Hematopoietic multipotent progenitor cell treated with erythropoietin and hydrocortisone succinate and interleukin-3 and kit ligand, for 8 days (in vitro differentiated cells): ENCODE data around the gene TECPR2.
A peak's percentile ranks its signal among the peaks of the same experiment; 100 is the strongest.
"Not testable (repeated sequence)": the region's sequence is repeated elsewhere in the genome, so short reads cannot be mapped to it uniquely, and the experiment has no call there.

ENCODE experiments used
- DNase-seq: peaks from one replicate; pipeline ENCODE4 v3.0.0-alpha.2; 2015

Gene TECPR2

GRCh38 chr14:102513899-102514772, 151.4 kb downstream of the TECPR2 start:
- no peak for DNase-seq

DNA sequence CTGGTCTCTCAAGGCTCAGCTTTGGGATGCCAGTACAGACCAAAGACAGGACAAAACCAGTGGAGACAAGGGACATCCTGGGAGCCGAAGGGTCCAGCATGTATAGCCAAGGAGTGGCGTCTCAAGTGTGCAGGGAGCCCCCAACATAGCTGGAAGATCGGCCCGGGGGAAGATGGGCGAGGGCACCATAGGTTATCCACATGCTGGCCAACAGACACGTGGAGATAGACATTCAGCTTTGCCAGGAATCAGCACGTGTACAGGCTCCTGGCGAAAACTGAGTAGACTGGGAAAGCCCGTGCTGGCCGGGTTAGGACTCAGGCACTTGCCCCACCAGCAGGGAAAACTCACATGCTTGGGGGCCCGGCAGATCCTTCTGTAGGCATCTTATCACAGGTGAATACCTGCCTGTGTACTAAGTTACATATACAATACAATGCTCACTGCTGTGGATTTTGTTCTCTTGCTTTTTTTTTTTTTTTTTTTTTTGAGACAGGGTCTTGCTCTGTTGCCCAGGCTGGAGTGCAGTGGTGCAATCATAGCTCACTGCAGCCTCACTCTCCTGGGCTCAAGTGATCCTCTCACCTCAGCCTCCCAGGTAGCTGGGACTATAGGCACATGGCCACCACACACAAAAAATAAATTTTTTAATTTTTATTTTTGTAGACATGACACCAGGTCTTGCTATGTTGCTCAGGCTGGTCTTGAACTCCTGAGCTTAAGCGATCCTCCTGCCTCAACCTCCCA, 152.4 kb downstream of the TECPR2 start:
- DNase-seq = no peak

DNA sequence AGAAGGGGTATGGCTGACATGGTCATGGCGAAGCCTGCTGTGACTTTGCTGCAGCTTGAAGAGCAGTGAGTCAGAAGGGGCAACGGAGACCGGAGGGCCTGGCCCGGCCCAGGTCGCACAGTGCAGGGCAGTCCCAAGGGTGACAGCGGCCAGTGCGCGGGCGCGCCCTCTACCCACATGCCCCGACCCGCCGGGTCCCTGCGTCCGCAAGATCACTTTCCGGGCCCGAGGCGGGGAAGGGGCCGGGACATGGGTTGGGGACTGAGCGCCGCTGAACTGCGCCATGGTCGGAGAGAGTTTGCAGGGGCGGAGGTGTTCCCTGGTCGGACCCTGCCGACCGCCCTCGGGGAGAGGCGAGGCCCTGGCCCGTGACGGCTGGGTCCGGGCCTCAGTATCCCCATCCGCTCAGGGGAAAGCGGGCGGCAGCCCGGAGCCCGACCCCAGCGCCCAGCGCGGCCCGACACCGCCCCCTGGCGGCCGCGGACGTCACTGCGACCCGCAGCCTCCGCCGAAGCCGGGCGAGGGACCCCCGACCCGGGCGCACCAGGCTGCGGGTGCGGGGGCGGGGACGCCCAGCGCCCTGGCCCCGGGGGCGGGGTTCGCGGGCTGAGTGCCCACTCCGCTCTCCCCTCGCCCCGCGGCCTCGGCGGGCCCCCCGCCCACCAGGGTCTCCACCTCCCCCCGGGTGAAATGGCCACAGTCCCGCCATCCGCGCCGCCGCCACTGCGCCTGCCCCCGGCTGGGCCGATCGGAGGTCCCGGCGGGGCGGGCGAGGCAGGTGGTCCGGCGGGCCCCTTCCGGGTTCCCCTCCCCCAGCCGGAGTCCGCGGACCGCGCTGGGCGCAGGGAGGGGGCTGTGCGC, 154.0 kb downstream of the TECPR2 start:
- peak; percentile 34 for DNase-seq

- no peak for DNase-seq
These were observed 154.8 kb downstream of the TECPR2 start for GRCh38 chr14:102517392-102518062.

GRCh38 chr14:102518063-102518648, 155.4 kb downstream of the TECPR2 start:
- DNase-seq = no peak

GRCh38 chr14:102519709-102520108, 157.0 kb downstream of the TECPR2 start:
- DNase-seq = not testable (repeated sequence)

GRCh38 chr14:102523200-102523568, 160.4 kb downstream of the TECPR2 start:
- DNase-seq = no peak

DNA sequence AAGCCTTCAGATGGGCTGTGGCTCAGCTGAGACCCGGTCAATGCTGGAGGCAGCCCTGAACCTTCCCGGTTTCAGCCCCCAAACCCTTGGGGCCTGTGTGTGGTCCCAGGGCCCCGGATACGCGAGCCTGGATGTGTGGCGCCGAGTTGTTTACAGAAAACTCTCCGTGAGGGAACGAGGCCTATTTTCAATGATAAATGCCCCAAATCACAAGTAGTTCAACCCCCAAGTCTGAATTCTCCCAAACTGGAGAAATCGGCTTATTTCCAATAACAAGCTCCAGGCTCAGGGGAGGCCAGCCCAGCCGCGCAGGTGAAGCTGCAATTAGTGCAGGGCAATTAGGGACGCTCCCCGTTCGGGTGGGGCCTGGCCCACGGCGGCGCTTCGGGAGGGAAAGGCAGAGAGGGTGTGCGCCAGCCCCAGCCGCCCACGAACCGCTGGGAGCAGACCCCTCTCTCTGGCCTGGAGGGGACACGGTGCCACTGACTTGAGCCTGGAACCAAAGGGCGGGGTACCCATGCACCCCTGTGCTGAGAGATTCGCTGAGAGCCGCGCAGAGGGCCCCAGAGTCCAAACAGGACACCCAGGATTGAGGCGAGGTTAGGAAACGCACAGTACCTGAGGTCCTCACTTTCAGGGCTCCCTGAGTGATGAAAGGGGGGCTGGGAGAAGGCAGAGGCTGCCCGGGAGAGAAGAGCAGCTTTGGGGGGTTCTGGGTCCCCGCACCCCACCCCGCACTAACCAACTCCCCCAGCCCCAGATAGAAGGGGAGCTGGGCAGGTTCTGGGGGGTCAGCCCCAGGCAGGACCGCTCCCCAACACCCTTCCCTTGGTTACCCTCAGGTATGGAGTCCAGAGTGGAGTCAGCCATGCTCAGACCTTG, 161.1 kb downstream of the TECPR2 start:
- no peak for DNase-seq

- DNase-seq = peak; percentile 97
These were observed 161.9 kb downstream of the TECPR2 start for GRCh38 chr14:102524451-102525218.

GRCh38 chr14:102525219-102525928, 162.6 kb downstream of the TECPR2 start:
- peak; percentile 66 for DNase-seq

- DNase-seq = no peak
These were observed 163.3 kb downstream of the TECPR2 start for GRCh38 chr14:102525929-102526497.

GRCh38 chr14:102528431-102529170, 165.9 kb downstream of the TECPR2 start:
- DNase-seq = no peak

DNA sequence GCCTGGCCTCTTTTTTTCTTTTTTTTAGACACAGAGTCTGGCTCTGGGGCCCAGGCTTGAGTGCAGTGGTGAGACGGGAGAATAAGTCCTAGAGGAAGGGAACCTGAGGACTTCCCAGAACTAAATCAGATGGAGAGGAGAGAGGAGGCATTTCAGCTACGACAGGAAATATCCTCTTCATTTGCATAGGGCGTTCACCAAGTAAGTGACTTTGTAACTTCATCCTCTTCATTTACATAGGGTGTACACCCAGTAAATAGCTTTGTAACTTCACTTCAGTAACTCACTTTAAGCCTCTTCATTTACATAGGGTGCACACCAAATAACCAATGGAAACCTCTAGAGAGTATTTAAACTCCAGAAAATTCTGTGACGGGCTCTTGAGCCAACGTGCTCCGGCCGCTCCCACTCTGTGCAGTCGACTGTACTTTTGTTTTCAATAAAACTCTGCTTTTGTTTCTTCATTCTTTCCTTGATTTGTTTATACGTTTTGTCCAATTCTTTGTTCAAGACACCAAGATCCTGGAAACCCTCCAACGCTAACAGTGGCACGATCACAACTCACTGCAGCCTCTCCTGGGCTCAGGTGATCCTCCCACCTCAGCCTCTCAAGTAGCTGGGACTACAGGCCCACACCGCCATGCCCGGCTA, 168.2 kb downstream of the TECPR2 start:
- DNase-seq = peak; percentile 39

GRCh38 chr14:102532204-102532658, 169.5 kb downstream of the TECPR2 start:
- DNase-seq = peak; percentile 18

GRCh38 chr14:102537981-102538601, 175.3 kb downstream of the TECPR2 start:
- DNase-seq = no peak

DNA sequence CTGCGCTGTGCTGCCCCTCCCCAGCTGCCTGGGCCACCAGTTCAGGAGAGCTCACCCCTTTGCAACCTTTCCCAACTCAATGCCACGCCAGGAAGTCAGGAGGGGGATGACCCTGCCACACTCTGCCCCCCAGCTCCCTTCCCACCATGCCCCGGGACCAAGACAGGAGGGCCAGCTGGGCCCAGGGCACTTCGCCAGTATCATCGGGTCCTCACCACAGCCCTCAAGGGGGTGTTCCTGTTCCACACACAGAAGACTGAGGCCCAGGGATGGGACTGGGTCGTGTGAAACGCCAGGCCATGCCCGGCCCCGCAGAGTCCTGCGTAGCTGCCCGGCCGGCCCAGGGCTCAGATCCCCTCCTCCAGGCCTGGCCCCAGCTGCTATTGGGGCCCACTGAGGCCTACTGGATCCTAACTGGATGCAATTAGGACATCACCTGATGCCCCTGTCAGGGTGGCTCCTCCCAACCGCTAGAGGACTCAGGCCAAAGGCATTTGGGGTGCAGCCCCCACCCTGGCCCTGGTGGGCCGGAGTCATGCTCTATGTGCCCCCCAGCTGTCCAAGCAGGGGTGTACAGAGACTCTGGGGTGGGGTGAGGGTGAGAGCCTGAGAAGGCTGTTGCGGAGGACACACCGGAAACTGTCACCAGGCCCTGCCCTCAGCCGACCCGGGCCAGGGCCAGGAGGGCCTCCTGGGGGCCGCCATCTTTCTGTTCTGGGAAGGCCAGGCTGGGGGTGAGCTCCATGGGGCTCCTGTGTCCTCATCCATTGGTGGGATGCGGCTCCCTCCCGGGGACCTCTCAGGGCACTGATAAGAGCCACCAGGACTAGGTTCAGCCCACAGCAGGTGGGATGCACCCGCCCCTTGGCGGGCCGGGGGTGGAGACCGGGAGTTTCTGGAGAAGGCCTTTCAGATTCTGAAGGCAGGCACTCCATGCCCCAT, 176.1 kb downstream of the TECPR2 start:
- DNase-seq = no peak
